H1 (cell line): ENCODE results near the gene CFAP74. TPM values are rescaled to one million over a fixed set of nuclear protein-coding genes. Genes with fewer than 3 reads are reported as not detected.

Experiments used
- BRCA1 ChIP-seq: IDR thresholded peaks from 2 replicates; pipeline ENCODE4 v1.6.1; 2012; ENCODE audit warnings: low read depth, low read length, improper control_type of control experiment
- CBX8 ChIP-seq: fragments of 300-800, 300-1000 bp; sonication (generic); IDR thresholded peaks from 2 replicates; pipeline ENCODE4 v1.7.1; 2016; ENCODE audit warnings: low read depth, low read length, borderline replicate concordance
- CREB1 ChIP-seq: IDR thresholded peaks from 2 replicates; pipeline ENCODE4 v1.6.1; 2012; ENCODE audit warnings: inconsistent platforms
- FOSL1 ChIP-seq: IDR thresholded peaks from 2 replicates; pipeline ENCODE4 v1.6.1; 2011; ENCODE audit warnings: mild to moderate bottlenecking, low read depth, low read length, moderate library complexity; ENCODE audit not compliant: insufficient read depth
- RBBP5 ChIP-seq: IDR thresholded peaks from 2 replicates; pipeline ENCODE4 v1.7.1; 2012; ENCODE audit warnings: low read depth, mild to moderate bottlenecking, inconsistent platforms, low read length, moderate library complexity, borderline replicate concordance
- SP1 ChIP-seq: IDR thresholded peaks from 2 replicates; pipeline ENCODE4 v1.6.1; 2011; ENCODE audit warnings: low read depth, low read length
- SUZ12 ChIP-seq: fragments of 200-600 bp; sonication (generic); IDR thresholded peaks from 2 replicates; pipeline ENCODE4 v1.6.1; 2012; ENCODE audit warnings: mild to moderate bottlenecking, inconsistent platforms, low read length, moderate library complexity, mixed read lengths
- TCF12 ChIP-seq: IDR thresholded peaks from 2 replicates; pipeline ENCODE4 v1.6.1; 2011; ENCODE audit warnings: low read depth, mild to moderate bottlenecking, low read length
- polyA plus RNA-seq, 7 experiments: library from polyadenylated mRNA; depleted of rRNA in 3 of 7; stranded (reverse) in 5 of 7; unstranded in 2 of 7; fragments of >200 nt in 5 of 7; fragments of 200-250 nt in 2 of 7; gene quantifications; 1 replicate in 5 of 7; 2 replicates in 1 of 7; 4 replicates in 1 of 7; pipeline versions ENCODE4 v1.2.1 to v1.2.3, GENCODE V29; 2011 to 2013; ENCODE audit warnings: missing spikeins in 2 of 7, mixed read lengths in 2 of 7
- total RNA-seq: library from RNA; stranded (reverse); fragmentation: NEBNext Ultra II Directional; extraction: Animal tissue kit (Norgen Biotek cat#: 25700); gene quantifications from 2 replicates; pipeline ENCODE4 v1.2.1, GENCODE V29; 2021
- TF ChIP-seq, protein P1 (sequence below): fragments of 300-600 bp; sonication (generic); IDR thresholded peaks from 2 replicates; pipeline ENCODE4 v1.7.1; 2012; ENCODE audit warnings: low read length, moderate library complexity, mild to moderate bottlenecking, inconsistent platforms; ENCODE audit not compliant: insufficient replicate concordance
- TF ChIP-seq, protein P2 (sequence below): IDR thresholded peaks from 2 replicates; pipeline ENCODE4 v1.6.1; 2011; ENCODE audit warnings: low read length, improper control_type of control experiment
- TF ChIP-seq, protein P3 (sequence below): IDR thresholded peaks from 2 replicates; pipeline ENCODE4 v1.6.1; 2012; ENCODE audit warnings: inconsistent platforms

Gene CFAP74
- total and polyA plus RNA-seq, 2 of the 8 experiments (the other 6 are each of a cell fraction or from before 2014, with no cell fraction given), result 0.09 to 0.20 TPM

DNA sequence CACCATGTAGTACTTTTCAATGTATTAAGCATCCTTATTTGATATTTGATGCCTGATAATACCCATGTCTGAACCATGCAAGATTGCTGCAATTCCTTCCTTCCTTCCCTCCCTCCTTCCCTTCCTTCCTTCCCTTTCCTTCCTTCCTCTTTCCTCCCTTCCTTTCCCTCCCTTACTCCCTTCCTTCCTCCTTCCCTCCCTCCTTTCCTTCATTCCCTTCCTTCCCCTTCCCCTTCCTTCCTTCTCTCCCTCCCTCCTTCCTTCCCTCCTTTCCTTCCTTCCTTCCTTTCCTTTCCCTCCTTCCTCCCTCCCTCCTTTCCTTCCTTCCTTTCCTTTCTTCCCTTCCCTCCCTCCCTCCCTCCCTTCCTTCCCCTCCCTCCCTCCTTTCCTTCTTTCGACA is 54.8 kb downstream of the CFAP74 start (continued):
- TF ChIP-seq, protein P1, sequence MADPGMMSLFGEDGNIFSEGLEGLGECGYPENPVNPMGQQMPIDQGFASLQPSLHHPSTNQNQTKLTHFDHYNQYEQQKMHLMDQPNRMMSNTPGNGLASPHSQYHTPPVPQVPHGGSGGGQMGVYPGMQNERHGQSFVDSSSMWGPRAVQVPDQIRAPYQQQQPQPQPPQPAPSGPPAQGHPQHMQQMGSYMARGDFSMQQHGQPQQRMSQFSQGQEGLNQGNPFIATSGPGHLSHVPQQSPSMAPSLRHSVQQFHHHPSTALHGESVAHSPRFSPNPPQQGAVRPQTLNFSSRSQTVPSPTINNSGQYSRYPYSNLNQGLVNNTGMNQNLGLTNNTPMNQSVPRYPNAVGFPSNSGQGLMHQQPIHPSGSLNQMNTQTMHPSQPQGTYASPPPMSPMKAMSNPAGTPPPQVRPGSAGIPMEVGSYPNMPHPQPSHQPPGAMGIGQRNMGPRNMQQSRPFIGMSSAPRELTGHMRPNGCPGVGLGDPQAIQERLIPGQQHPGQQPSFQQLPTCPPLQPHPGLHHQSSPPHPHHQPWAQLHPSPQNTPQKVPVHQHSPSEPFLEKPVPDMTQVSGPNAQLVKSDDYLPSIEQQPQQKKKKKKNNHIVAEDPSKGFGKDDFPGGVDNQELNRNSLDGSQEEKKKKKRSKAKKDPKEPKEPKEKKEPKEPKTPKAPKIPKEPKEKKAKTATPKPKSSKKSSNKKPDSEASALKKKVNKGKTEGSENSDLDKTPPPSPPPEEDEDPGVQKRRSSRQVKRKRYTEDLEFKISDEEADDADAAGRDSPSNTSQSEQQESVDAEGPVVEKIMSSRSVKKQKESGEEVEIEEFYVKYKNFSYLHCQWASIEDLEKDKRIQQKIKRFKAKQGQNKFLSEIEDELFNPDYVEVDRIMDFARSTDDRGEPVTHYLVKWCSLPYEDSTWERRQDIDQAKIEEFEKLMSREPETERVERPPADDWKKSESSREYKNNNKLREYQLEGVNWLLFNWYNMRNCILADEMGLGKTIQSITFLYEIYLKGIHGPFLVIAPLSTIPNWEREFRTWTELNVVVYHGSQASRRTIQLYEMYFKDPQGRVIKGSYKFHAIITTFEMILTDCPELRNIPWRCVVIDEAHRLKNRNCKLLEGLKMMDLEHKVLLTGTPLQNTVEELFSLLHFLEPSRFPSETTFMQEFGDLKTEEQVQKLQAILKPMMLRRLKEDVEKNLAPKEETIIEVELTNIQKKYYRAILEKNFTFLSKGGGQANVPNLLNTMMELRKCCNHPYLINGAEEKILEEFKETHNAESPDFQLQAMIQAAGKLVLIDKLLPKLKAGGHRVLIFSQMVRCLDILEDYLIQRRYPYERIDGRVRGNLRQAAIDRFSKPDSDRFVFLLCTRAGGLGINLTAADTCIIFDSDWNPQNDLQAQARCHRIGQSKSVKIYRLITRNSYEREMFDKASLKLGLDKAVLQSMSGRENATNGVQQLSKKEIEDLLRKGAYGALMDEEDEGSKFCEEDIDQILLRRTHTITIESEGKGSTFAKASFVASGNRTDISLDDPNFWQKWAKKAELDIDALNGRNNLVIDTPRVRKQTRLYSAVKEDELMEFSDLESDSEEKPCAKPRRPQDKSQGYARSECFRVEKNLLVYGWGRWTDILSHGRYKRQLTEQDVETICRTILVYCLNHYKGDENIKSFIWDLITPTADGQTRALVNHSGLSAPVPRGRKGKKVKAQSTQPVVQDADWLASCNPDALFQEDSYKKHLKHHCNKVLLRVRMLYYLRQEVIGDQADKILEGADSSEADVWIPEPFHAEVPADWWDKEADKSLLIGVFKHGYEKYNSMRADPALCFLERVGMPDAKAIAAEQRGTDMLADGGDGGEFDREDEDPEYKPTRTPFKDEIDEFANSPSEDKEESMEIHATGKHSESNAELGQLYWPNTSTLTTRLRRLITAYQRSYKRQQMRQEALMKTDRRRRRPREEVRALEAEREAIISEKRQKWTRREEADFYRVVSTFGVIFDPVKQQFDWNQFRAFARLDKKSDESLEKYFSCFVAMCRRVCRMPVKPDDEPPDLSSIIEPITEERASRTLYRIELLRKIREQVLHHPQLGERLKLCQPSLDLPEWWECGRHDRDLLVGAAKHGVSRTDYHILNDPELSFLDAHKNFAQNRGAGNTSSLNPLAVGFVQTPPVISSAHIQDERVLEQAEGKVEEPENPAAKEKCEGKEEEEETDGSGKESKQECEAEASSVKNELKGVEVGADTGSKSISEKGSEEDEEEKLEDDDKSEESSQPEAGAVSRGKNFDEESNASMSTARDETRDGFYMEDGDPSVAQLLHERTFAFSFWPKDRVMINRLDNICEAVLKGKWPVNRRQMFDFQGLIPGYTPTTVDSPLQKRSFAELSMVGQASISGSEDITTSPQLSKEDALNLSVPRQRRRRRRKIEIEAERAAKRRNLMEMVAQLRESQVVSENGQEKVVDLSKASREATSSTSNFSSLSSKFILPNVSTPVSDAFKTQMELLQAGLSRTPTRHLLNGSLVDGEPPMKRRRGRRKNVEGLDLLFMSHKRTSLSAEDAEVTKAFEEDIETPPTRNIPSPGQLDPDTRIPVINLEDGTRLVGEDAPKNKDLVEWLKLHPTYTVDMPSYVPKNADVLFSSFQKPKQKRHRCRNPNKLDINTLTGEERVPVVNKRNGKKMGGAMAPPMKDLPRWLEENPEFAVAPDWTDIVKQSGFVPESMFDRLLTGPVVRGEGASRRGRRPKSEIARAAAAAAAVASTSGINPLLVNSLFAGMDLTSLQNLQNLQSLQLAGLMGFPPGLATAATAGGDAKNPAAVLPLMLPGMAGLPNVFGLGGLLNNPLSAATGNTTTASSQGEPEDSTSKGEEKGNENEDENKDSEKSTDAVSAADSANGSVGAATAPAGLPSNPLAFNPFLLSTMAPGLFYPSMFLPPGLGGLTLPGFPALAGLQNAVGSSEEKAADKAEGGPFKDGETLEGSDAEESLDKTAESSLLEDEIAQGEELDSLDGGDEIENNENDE, result no peak
- no peak for TF ChIP-seq FOSL1
- TF ChIP-seq, protein P2, sequence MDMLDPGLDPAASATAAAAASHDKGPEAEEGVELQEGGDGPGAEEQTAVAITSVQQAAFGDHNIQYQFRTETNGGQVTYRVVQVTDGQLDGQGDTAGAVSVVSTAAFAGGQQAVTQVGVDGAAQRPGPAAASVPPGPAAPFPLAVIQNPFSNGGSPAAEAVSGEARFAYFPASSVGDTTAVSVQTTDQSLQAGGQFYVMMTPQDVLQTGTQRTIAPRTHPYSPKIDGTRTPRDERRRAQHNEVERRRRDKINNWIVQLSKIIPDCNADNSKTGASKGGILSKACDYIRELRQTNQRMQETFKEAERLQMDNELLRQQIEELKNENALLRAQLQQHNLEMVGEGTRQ, result no peak
- no peak for TF ChIP-seq RBBP5
- TF ChIP-seq BRCA1, result no peak
- no peak for TF ChIP-seq TCF12
- no peak for TF ChIP-seq SUZ12
- TF ChIP-seq CREB1, result no peak
- TF ChIP-seq, protein P3, sequence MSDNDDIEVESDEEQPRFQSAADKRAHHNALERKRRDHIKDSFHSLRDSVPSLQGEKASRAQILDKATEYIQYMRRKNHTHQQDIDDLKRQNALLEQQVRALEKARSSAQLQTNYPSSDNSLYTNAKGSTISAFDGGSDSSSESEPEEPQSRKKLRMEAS, result no peak
- no peak for TF ChIP-seq CBX8
- TF ChIP-seq SP1, result no peak
